ENCODE results near the gene KCND2.

GRCh38 chr7:120695848-120696247 lies 422.9 kb downstream of the KCND2 start:
- TF ChIP-seq CTCF (IDR thresholded peaks at IDR 0.05; ENCODE audit: low read depth, low read length, poor library complexity, severe bottlenecking) (no peak), EZH2phosphoT487 (IDR thresholded peaks at IDR 0.05; ENCODE audit: borderline replicate concordance, low read length) (no peak)

Data from DOHH2 (cell line).